IMR-90 (cell line): ENCODE results near the gene PAFAH1B2.

Experiments
- CTCF ChIP-seq: conservative IDR thresholded peaks from 2 replicates; pipeline ENCODE4 v1.5.1; 2012; ENCODE audit warnings: mild to moderate bottlenecking, low read depth, low read length, improper control_type of control experiment
- FOS ChIP-seq: fragments of 150-350 bp; IDR thresholded peaks from 2 replicates; pipeline ENCODE4 v1.6.1; 2016; ENCODE audit warnings: low read depth, low read length
- MXI1 ChIP-seq: IDR thresholded peaks from 2 replicates; pipeline ENCODE4 v1.6.1; 2012; ENCODE audit warnings: low read depth, mild to moderate bottlenecking, low read length, moderate library complexity, borderline replicate concordance
- NFE2L2 ChIP-seq: fragments of 150-350 bp; IDR thresholded peaks from 2 replicates; pipeline ENCODE4 v1.6.1; 2016; ENCODE audit warnings: low read depth, mild to moderate bottlenecking, low read length
- POLR2A ChIP-seq: IDR thresholded peaks from 2 replicates; pipeline ENCODE4 v1.6.1; 2012; ENCODE audit warnings: mild to moderate bottlenecking, low read depth, low read length
- RAD21 ChIP-seq: IDR thresholded peaks from 2 replicates; pipeline ENCODE4 v1.6.1; 2012; ENCODE audit warnings: low read length, improper control_type of control experiment
- RFX5 ChIP-seq: IDR thresholded peaks from 2 replicates; pipeline ENCODE4 v1.8.0; 2012; ENCODE audit warnings: low read depth, mild to moderate bottlenecking, low read length, moderate library complexity
- SMC3 ChIP-seq: fragments of 150-350 bp; IDR thresholded peaks from 2 replicates; pipeline ENCODE4 v1.6.1; 2016; ENCODE audit warnings: low read depth, mild to moderate bottlenecking, antibody characterized with exemption, low read length, moderate library complexity
- USF2 ChIP-seq: fragments of 150-350 bp; IDR thresholded peaks from 2 replicates; pipeline ENCODE4 v1.6.1; 2017; ENCODE audit warnings: mild to moderate bottlenecking, antibody characterized with exemption, low read length, low read depth

GRCh38 chr11:117160826-117161225 lies 16.7 kb downstream of the PAFAH1B2 start:
- no peak for TF ChIP-seq CTCF
- TF ChIP-seq MXI1 = no peak
- TF ChIP-seq FOS = no peak
- no peak for TF ChIP-seq USF2
- TF ChIP-seq POLR2A = no peak
- no peak for TF ChIP-seq RFX5
- TF ChIP-seq NFE2L2 = no peak
- TF ChIP-seq SMC3 = no peak
- no peak for TF ChIP-seq RAD21
